Vagina (tissue), 2 donors: ENCODE results near the gene EVPLL. TPM values are rescaled to one million over a fixed set of nuclear protein-coding genes. Genes with fewer than 3 reads are reported as not detected.

Source experiments
- DNase-seq, 2 donors: peaks; one replicate each; pipeline ENCODE4 v3.0.0-alpha.2; 2017; ENCODE audit errors: extremely low spot score in 2 of 2
- H3K27ac ChIP-seq: fragments of 200-600 bp; sonication (generic); one replicate; pipeline ENCODE4 v1.5.1; 2019
- H3K27me3 ChIP-seq: fragments of 200-600 bp; sonication (generic); one replicate; pipeline ENCODE4 v1.5.1; 2019
- H3K36me3 ChIP-seq, 2 donors: fragments of 200-600 bp; sonication (generic); one replicate each; pipeline ENCODE4 v1.5.1; 2017 to 2019
- H3K4me1 ChIP-seq: fragments of 200-600 bp; sonication (generic); one replicate; pipeline ENCODE4 v1.5.1; 2019
- H3K4me3 ChIP-seq, 2 donors: fragments of 200-600 bp; sonication (generic); 1 replicate in 1 of 2; 2 replicates in 1 of 2; pipeline ENCODE4 v1.5.1; 2016 to 2019
- H3K9me3 ChIP-seq: fragments of 200-600 bp; sonication (generic); one replicate; pipeline ENCODE4 v1.5.1; 2019
- POLR2A ChIP-seq, 2 donors: fragments of 450-650 bp; IDR thresholded peaks; one replicate each; pipeline ENCODE4 v1.6.1; 2017; ENCODE audit warnings: antibody characterized with exemption in 2 of 2, mild to moderate bottlenecking in 2 of 2, moderate library complexity in 2 of 2
- POLR2AphosphoS5 ChIP-seq, 2 donors: sonication (generic); formaldehyde crosslinking; IDR thresholded peaks; one replicate each; pipeline ENCODE4 v1.9.0; 2017; ENCODE audit warnings: antibody characterized with exemption in 2 of 2, mild to moderate bottlenecking in 2 of 2, low read depth in 1 of 2; ENCODE audit not compliant: insufficient read depth in 1 of 2
- intact Hi-C: fragments of 100-400 bp; cut with DNase I; formaldehyde crosslinking; loops from one replicate; pipeline ENCODE4 v1.15.1; 2023
- total RNA-seq: library from RNA; depleted of rRNA; stranded (reverse); fragments of >200 nt; gene quantifications from one replicate; pipeline ENCODE4 v1.2.3, GENCODE V29; 2016
- TF ChIP-seq, protein P1 (sequence below), 3 experiments: fragments of 450-650 bp in 2 of 3; fragments of 200-600 bp in 1 of 3; sonication (generic) in 1 of 3; IDR thresholded peaks; one replicate each; pipeline ENCODE4 v1.5.1; 2017 to 2019; ENCODE audit warnings: antibody characterized with exemption in 3 of 3, mild to moderate bottlenecking in 2 of 3, moderate library complexity in 2 of 3

Gene EVPLL
- total RNA-seq, 1 donor from 2014 or later: 16.7 TPM

DNA sequence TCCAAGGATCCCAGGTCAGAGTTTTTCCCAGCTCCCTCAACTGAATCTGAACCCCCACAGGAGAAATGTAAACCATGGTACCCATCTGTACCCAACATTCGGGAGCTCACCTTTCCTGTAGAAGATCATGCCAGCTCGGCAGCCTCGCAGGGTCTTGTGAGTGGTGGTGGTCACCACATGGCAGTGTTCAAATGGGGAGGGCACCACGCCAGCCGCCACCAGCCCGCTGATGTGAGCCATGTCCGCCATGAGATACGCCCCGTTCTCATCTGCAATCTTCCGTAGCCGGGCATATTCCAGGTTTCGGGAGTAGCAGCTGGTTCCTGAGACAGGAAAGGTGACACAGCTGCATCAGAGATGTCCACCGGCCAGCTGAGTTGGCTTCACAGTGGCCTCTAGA is 37.6 kb upstream of the EVPLL start:
- no peaks in the 10 kb centered on the region for H3K9me3 ChIP-seq
- no peaks in the 10 kb centered on the region for H3K4me1 ChIP-seq
- H3K4me3 ChIP-seq: no peak overlapping the region
- no peak for DNase-seq
- H3K27ac ChIP-seq: no peak overlapping the region
- H3K36me3 ChIP-seq: peaks cover 0 to 31% of the 10 kb centered on the region in 2 donors
- TF ChIP-seq POLR2AphosphoS5 (IDR thresholded peaks at IDR 0.05; ENCODE audit: insufficient read depth in 1 of 2, low read depth in 1 of 2) (no peak), POLR2A (IDR thresholded peaks at IDR 0.05) (no peak)
- TF ChIP-seq, protein P1, sequence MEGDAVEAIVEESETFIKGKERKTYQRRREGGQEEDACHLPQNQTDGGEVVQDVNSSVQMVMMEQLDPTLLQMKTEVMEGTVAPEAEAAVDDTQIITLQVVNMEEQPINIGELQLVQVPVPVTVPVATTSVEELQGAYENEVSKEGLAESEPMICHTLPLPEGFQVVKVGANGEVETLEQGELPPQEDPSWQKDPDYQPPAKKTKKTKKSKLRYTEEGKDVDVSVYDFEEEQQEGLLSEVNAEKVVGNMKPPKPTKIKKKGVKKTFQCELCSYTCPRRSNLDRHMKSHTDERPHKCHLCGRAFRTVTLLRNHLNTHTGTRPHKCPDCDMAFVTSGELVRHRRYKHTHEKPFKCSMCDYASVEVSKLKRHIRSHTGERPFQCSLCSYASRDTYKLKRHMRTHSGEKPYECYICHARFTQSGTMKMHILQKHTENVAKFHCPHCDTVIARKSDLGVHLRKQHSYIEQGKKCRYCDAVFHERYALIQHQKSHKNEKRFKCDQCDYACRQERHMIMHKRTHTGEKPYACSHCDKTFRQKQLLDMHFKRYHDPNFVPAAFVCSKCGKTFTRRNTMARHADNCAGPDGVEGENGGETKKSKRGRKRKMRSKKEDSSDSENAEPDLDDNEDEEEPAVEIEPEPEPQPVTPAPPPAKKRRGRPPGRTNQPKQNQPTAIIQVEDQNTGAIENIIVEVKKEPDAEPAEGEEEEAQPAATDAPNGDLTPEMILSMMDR (IDR thresholded peaks at IDR 0.05): no peak
- H3K27me3 ChIP-seq: no peaks in the 10 kb centered on the region
- intact Hi-C loops: no loop called here

DNA sequence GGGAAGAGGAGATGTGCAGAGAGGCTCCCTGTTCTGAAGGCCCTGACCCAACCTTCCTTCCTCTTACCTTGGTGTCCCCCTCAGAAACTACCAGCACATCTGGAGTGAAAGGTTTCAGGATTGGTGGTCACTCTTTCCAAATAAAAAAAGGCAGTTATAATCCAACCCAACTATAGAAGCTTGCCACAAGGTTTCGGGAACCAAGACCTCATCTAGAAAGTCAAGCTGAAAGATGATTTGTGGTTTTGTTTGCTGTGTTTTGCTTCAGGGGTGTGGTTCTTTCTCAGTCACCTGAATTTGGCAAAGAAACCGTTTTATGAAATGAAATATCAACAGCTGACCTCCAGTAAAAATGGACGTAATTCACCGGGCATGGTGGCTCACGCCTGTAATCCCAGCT is 33.6 kb upstream of the EVPLL start:
- no peak overlapping the region for H3K27ac ChIP-seq
- no peaks in the 10 kb centered on the region for H3K9me3 ChIP-seq
- no peaks in the 10 kb centered on the region for H3K27me3 ChIP-seq
- H3K4me1 ChIP-seq: no peaks in the 10 kb centered on the region
- TF ChIP-seq, protein P1 (IDR thresholded peaks at IDR 0.05): no peak
- TF ChIP-seq POLR2AphosphoS5 (IDR thresholded peaks at IDR 0.05; ENCODE audit: insufficient read depth in 1 of 2, low read depth in 1 of 2) (no peak), POLR2A (IDR thresholded peaks at IDR 0.05) (no peak)
- no peak for DNase-seq
- intact Hi-C loops: no loop called here
- H3K4me3 ChIP-seq: no peak overlapping the region
- peaks cover 0 to 46% of the 10 kb centered on the region in 2 donors for H3K36me3 ChIP-seq

DNA sequence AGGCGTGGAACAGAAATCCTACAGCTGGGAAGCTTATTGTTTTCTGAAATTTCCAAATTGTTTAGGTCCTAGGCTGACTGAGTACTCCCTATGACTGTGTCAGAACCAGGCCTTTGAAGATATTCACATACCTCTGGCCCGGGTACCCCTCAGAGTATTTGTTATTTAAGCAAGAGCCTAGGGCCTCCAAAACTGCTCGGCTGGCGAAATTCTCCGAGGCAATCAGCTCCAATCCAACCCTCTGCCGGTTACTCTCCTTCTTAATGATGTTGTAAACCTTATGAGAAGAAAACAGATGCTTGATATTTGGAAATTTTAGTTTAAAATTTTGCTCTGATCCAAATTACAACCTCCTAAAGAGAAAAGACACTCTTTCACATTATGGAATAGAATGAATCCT is 24.0 kb upstream of the EVPLL start:
- peaks cover 8% of the 10 kb centered on the region for H3K4me1 ChIP-seq
- DNase-seq: no peak
- intact Hi-C loops: no loop called here
- no peak for TF ChIP-seq POLR2AphosphoS5 (IDR thresholded peaks at IDR 0.05; ENCODE audit: insufficient read depth in 1 of 2, low read depth in 1 of 2)
- TF ChIP-seq, protein P1 (IDR thresholded peaks at IDR 0.05): no peak
- TF ChIP-seq POLR2A (IDR thresholded peaks at IDR 0.05): no peak
- peaks cover 0 to 40% of the 10 kb centered on the region in 2 donors for H3K36me3 ChIP-seq
- no peak overlapping the region for H3K4me3 ChIP-seq
- no peak overlapping the region for H3K27ac ChIP-seq
- no peaks in the 10 kb centered on the region for H3K9me3 ChIP-seq
- no peaks in the 10 kb centered on the region for H3K27me3 ChIP-seq

DNA sequence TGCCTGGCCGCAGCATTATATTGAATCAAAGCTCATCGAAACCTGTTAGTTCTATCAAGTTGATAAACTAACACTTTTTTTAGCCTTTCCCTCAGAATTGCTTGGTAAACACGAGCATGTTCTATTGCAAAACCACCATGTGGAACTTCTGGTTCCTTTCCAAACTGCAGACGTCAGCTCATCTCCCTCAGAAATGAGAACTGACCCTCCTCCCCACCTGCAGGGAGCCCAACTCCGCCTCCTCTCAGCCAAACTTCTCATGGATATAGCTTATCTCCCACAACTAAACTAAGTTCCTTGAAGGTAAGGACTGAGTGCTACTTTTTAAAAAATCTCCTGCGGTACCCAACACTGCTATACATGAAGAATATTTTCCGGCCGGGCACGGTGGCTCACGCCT is 21.0 kb upstream of the EVPLL start:
- TF ChIP-seq POLR2A (IDR thresholded peaks at IDR 0.05) (no peak), POLR2AphosphoS5 (IDR thresholded peaks at IDR 0.05; ENCODE audit: insufficient read depth in 1 of 2, low read depth in 1 of 2) (no peak)
- TF ChIP-seq, protein P1 (IDR thresholded peaks at IDR 0.05): no peak
- DNase-seq: no peak
- Histone ChIP-seq H3K27ac (peak overlapping the region; percentile 73), H3K4me1 (peaks cover 13% of the 10 kb centered on the region), H3K9me3 (no peaks in the 10 kb centered on the region), H3K27me3 (no peaks in the 10 kb centered on the region), H3K4me3 (no peak overlapping the region), H3K36me3 (peaks cover 0 to 33% of the 10 kb centered on the region in 2 donors)
- intact Hi-C loops: no loop called here

DNA sequence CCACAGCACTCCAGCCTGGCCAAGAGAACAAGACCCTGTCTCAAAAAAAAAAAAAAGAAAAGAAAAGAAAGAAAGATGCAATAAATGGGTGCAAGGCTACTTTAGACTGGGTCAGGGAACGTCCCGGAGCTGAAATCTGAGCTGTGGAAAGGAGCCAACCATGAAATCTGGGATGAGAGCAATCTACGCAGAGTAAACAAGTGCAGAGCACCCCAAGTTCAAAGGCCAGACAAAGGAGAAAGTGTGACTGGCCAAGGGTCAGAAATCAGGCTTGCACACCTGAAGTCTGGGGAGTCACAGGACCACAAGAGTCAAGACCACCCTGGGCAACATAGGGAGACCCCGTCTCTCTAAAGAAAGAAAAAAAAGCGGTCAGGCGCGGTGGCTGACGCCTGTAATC is 17.1 kb upstream of the EVPLL start:
- peaks cover 0 to 7% of the 10 kb centered on the region in 2 donors for H3K36me3 ChIP-seq
- H3K27ac ChIP-seq: no peak overlapping the region
- intact Hi-C loops: no loop called here
- H3K27me3 ChIP-seq: no peaks in the 10 kb centered on the region
- peaks cover 30% of the 10 kb centered on the region for H3K4me1 ChIP-seq
- TF ChIP-seq POLR2A (IDR thresholded peaks at IDR 0.05) (no peak), POLR2AphosphoS5 (IDR thresholded peaks at IDR 0.05; ENCODE audit: insufficient read depth in 1 of 2, low read depth in 1 of 2) (no peak)
- TF ChIP-seq, protein P1 (IDR thresholded peaks at IDR 0.05): no peak
- H3K9me3 ChIP-seq: no peaks in the 10 kb centered on the region
- no peak for DNase-seq
- H3K4me3 ChIP-seq: no peak overlapping the region
